Stimulated activated CD4-positive, alpha-beta T cell treated with anti-CD3 and anti-CD28 coated beads, Interleukin-12 subunit alpha, Interleukin-12 subunit beta, amount 100 ng/mL, for 4 hours (primary cell): Measurements from ENCODE around the gene MSRB3.
"Not testable (repeated sequence)": the region's sequence is repeated elsewhere in the genome, so short reads cannot be mapped to it uniquely, and the experiment has no call there.

Experiments
- DNase-seq: peaks from one replicate; pipeline ENCODE4 v3.0.0-alpha.2; 2020

MSRB3 gene

DNA sequence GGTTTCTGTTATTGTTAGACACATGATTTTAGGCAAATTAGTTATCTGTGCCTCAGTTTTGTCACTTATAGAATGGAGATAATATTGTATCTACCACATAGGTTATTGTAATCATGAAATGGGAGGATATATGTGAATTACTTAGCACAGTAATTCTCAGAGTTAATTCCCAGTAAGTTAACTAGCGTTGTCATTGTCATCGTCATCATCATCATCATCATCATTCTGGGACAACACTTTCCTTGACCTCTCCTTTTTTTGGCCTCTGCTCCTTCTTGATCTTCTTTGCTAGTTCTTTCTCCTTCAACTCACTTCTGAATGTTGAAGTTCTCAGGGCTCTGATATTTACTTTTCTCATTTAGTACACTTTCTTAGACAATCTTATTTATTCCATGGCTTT, 13.8 kb downstream of the MSRB3 start:
- DNase-seq: no peak

DNA sequence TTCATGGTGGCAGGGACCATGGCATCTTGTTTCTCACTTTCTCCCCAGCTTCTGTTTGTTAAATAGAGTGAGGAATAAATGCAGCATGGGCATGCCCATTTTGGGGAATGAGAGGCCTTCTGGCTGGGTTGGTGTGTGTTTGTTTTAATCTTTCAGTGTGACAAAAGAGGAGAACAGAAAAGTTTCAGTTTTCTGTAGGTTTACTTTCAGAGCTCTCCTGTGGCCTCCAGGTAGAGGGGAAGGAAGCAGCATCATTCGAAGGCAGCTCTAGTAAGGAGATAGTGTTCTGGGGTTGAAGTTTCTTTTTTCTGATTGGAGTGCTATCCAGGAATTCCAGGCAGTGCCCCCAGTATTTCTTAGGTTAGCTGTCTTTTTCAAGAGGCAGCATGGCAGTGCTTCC, 15.3 kb downstream of the MSRB3 start:
- DNase-seq: no peak

DNA sequence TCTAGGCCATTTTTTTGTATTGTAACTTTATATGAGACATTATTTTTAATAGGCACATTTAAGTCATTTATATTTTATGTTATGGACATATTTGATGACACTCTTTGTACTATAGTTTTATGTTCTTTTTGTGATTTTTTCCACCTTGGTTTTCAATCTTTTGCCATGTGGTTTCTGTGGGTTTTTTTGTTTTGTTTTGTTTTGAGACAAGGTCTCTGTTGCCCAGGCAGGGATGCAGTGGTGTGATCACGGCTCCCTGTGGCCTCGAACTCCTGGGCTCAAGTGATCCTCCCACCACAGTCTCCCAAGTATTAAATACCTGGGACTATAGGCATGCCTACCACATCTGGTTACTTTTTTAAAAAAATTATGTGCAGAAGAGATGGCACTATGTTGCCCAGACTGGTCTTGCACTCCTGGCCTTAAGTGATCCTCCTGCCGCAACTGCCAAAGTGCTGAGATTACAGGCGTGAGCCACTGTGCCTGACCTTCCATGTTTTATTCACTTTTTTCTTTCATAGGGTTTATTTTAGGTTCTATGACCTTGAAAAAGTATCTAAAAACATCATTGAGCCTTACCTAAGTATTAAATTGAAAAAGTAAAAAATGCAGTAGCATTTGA, 16.3 kb downstream of the MSRB3 start:
- DNase-seq: no peak

DNA sequence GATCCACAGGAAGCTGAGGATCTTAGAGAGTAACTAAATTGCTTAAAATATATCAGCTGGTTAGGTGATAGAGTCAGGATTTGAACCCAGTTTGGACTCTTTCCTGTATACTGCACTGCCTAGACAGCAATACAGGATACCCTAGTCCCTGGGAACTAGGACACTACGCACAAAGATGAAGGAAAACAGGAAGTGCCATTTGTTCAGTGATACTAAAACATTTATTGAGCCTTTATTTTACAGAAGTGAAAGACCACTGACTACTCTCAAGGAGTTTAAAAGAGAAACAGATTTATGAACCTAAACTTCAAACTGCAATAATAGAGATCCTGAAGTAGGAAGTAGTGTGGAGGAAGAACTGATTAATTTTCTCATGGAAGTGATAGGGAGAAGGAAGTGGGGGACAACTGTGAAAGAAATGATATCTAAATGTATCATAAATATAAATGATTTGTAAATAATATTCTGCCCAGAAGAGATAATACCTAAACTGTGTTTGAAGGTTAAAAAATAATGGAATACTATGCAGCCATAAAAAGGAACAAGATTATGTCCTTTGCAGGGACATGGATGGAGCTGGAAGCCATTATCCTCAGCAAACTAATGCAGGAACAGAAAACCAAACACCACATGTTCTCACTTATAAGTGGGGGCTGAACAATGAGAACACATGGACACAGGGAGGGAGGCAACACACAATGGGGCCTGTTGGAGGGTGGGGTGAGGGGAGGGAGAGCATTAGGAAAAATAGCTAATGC, 18.2 kb downstream of the MSRB3 start:
- DNase-seq: no peak

DNA sequence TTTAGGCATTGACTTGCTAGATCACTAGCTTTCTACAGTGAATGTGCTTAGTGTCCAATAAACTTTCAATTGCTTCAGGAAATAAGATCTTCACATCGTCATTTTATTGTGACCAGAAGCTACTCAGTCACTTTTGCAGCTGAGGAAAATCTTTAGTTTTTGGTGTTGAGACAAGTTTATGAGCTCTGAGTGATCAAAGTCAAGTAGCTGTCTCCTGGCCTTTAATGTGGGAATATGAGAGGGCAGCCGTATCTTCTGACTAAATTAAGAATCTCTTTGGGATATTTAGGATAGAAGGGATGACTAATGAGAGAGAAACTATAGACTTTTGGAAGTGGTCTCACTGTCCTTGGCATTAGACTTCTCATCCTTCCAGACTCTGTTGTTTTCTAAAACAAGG, 21.6 kb downstream of the MSRB3 start:
- no peak for DNase-seq

DNA sequence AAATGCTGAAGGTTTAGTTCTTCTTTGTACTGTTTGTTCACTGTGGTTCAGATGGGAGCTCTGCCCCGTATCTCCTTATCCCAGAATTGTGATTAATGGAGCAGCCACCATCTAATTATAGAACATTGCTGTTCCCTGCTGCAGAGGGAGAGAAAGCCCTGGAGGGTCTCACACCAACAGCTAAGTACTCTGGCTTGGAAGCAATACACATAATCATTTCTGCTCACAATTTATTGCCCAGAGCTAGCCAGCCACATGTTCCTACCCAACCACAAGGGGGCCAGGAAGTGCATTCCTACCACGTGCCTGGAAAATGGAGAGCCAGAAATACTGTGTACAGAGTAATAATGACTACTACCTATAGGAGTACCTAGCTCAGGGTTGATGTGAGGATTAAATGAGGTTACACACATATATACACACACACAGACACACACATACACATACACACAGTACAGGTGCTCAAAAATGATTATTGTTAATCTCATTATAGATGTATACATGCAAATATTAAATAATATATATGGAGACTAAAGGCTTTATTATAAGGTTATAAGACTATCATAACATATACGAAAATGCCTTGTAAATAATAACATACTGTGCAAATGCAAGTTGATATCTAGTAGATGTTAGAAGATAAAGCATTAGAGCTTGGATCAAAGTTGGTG, 22.3 kb downstream of the MSRB3 start:
- DNase-seq: no peak

DNA sequence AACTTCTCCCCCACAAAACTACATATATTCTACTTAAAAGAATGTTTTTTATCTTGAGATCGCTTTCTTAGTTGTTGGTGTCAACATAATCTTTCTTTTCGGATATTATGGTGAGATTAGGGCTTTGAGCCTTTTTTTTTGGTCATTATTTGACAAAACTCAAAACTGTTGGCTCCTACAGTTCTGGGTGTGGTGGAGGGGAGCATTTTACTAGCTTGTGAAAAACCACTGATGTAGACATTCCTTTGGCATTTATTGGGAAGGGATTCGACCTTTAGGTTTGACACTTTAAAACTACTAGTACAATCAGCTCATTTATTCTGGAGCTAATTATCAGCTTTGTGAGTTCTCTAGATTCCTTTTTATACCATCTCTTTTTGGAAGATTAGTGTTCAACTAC, 24.4 kb downstream of the MSRB3 start:
- DNase-seq: no peak

DNA sequence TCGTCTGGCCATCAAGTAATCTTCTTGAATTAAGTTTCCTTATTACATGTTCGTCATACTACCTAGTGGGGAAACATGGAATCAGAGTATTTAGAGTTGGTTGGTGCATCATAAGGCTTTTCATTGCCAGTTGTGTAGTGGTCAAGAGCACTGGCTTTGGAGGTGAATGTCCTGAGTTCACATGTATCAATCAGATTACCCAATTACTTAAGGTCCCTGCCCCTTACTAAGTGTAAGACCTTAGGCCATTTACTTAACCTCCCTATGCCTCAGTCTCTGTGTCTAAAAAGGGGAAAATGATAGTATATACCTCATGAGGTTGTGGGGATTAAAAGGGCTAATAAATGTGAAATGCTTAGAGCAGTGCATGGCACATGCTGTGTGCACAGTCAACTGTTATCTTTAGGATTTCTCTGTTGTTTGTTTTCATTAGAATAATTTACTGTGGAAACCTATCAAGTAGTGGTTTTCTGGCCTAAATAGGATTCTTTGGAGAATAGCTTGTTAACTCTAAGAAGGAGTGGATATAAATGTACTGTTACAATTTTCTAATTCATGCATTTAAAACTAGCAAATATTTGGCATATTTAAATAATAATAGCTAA, 27.0 kb downstream of the MSRB3 start:
- no peak for DNase-seq

DNA sequence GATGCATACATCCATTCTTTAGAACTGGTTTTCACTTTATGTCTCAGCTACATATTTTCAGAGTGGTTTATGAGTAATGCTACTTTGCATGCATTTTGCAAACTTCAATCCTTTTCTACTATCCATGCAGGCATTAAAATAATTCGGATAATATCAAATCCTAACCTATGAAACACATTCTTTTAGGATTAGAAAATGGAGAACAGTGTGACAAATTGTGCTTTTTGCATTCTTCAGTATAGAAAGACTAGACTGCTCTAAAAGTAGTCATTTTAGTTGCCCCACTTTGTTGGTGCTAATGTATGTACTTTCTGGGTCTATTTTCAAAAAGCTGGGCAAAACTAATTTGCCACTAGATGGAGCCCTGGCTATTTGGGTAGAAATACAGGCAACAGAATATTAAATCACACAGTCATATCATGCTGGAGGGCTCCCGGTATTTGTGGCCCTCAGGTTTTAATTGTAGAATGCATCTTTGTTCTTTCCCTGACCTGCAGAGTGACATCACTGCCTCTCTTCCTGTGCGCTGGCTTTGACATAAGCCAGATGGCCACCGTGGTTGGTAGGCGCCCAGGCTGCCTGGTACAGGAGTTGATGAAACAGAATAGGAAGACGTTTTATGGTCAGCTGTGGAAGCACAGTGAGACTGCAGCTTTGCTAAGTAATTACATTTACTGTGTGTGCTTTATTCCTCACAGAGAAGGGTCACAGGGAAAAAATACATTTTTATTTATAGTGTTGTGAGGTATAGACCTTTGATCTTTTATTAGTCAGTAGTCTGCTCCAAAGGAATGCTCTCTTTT, 28.1 kb downstream of the MSRB3 start:
- no peak for DNase-seq

DNA sequence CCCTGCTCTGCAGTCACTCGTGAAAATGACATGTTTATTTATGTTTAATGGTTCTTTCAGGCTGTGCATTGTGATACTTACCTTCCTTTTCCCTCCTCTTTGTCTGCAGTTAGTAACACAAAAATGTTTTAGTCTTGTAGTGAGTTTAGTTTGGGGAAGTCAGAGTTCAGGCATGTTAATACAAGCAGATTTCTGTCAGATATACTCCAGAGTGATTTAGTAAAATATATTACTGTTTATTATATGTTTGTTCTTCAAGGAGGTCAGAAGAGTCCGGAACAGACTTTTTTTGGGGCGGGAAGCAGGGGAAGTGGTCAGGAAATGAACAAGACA, 28.7 kb downstream of the MSRB3 start:
- DNase-seq: no peak

DNA sequence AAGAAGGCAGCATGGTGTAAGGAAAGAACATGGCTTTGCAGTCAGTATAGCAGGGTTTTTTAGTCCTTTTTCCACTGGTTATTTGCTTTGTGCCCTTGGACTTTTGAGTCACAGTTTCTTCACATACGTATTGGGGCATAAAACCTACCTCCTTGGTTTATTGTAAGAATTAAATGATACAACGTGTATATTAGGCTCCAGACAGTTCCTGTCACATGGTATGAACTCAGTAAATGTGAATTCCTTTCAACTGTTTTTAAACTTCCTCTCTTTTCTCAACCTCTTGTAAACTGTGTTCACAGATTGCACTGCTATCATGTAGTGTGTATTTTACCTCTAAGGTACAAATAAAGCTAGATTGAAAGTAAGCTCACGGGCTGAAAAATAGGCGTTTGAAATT, 29.5 kb downstream of the MSRB3 start:
- no peak for DNase-seq

DNA sequence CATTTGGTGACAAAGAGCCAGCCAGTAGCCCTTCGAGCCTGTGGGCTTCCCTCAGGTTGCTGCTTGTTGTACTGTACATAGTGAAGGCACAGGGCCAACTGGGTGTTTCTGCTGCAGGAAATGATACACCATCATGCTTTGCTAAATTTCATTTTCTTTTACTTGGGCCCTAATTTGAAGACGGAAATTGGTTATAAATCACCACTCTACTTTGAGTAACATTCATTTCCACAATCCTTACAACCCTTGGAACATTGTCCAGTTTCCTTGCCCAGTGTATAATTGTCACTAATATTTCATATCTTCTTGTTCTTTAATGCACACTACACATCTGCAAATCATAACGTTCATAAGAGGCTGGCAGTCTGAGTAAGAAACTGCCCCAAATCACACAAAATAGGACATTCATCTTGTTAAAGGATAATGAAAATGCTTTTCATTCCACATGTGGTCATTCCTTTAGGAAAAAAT, 30.2 kb downstream of the MSRB3 start:
- DNase-seq: no peak

DNA sequence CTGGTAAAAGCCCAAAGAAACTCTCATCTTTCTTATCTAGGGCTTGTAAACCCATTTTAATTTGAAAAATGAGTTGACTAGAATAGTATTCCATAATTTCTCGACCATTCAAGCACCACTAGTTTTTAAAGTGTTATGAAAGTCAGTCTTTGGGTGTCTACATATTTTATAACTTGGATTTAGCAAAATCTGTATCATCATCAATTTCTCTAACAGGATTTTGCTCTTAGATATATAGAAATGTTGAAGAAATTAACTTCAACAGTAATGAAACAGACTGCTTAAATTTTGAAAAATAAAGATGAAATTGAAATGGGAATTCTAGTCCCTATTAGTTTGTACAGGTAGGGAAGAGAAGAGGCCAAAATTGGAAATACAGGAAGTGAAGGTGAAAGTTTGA, 32.8 kb downstream of the MSRB3 start:
- no peak for DNase-seq

DNA sequence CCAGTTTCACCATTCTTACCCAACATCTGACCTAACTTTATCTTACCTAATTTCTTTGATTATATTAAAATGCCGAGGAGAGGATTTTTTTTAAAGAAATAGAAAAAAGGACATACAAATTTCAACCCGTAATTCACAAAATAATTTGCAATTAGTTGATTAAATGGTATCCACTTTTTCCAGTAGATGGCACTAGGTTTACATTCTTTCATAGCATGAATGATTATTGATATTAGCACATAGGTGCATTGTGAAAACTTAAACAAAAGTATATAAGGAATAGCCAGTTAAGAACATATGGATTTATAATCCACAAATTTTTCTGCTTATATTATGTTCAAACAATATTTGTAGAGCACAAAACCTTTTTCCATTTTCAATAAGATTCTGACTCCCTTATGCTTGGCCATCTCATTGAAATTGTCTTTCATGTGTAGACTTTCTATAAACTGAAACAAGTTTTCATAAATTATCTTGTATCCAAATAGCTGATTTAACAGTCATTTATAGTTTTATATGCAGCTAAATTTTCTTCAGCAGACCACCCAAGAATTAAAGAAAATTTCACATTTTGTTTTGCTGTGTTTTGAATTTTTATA, 35.3 kb downstream of the MSRB3 start:
- DNase-seq: no peak

DNA sequence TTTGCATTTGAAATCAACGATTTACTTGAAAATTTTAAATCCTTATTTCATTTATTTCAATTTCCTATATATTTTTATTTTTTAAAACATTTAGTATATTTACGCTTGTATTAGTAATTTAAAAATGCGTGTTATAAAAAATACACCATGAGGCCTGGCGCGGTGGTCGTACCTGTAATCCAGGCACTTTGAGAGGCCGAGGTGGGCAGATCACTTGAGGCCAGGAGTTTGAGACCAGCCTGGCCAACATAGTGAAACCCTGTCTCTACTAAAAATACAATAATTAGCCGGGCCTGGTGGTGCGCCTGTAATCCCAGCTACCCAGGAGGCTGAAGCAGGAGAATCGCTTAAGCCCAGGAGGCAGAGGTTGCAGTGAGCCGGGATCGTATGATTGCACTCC, 36.8 kb downstream of the MSRB3 start:
- not testable (repeated sequence) for DNase-seq

DNA sequence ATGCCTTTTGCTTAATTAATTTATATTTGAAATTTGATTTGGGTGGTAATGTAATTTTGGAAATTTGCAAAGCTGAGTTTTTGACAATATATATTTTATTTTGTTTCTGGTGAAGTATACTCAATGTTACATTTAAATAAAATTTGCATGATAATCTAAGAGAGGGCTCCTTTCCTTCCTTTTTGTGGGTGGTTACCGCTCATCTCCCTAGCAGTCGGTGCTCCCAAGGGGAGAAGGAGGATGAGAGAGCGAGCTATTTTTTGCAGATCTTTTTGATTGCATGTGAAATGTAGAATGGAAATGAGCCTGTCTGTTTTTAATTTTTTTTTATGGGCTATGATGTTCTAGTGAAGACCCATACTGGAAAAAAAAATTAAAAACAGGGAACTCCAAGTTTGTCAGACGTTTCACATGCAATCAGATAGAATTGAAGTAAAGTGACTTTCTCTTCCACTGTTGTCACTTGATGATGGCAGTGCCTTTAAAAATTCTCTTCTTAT, 39.8 kb downstream of the MSRB3 start:
- DNase-seq: no peak

DNA sequence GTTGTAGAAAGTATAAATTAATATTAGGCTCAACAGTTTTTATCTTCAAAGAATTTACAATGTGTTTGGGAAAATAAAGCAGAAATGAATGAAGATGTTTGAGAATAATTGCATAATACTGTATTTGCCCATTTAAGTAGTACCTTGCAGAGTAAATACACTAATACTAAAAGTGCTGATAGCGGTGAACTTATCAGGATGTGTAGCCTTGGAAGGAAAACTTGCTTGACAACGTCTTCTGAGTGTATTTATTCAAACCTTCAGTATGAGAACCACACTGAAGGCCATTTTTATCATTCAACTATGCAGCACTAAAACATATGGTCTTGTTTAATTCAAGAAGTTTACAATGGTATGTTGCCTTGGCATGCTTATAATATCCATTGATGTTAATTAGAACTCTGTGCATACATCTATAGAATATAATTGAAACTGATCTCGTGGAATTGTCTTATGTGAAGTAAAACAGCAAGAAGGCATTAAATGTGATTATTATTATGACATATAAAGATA, 41.3 kb downstream of the MSRB3 start:
- DNase-seq: no peak

DNA sequence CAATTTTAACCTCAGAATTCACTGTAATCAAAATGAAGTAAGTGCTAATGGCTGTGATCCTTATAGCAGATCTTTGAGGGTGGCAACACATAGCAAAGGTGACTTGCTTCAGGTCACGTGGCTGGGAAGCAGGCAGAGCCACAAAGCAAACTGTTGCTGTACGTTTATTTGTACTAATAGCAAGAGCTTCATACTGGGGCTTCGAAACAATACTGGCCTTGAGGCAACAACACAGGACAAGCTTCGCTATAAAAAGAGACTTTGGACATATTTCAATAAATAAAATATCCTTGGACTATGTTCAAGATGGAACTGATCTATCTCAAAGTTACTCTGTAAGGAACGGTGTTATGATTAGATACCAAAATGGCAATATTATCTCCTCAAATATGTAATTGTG, 44.6 kb downstream of the MSRB3 start:
- DNase-seq: no peak

DNA sequence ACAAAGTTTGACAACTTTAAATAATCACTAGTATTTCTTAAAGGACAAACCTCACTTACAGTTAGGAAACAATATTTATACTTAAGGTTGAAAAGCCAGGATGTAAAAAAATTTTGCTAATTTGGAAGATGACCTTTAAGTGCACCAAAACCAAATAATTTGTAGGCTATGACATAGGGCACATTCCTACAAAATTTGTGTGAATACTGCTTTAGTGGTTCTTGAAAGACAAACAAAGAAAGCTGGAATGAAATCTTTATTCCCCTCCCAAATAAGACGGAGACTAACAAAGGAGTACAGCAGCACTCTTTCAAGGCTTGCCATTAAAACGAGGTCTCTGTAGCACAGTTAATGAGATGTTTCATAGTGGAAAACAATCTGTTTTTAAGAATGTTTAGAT, 45.6 kb downstream of the MSRB3 start:
- DNase-seq: no peak

DNA sequence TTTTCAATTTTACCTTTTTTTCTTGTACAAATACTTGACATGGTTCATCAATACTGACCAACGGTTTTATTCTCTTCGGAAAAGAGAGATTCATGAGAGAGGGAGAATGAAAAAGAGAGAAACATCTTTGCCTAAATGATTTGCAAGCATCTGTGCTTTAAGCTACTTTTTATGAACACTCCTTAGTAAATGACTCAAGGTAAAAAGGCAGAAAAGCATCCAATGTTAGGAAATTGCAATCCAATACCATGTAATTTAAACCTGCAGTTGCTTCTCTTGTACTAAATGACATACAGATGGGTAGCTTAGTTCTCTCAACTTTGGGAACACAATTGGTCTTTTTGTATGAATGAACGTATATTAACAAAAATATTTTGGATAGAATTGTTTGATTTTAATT, 46.1 kb downstream of the MSRB3 start:
- no peak for DNase-seq

DNA sequence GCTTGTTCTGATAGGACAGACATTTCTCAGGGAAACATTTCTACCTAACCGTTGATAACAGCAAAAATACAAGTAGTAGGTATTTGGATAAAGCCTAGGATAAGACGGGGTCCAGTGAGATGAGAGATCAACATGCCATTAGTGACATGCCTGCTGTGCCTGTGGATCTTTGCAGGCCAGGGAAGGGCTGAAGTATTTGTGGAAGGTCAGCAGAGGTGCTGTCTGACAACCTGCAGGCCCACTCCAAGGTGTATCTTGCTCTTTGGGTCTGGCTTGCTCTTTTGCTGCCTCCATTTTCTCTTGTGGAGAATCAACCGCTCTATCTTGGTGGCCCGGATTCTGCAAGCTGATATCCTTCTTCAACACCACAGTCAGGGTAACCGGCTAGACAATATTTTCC, 46.7 kb downstream of the MSRB3 start:
- no peak for DNase-seq

DNA sequence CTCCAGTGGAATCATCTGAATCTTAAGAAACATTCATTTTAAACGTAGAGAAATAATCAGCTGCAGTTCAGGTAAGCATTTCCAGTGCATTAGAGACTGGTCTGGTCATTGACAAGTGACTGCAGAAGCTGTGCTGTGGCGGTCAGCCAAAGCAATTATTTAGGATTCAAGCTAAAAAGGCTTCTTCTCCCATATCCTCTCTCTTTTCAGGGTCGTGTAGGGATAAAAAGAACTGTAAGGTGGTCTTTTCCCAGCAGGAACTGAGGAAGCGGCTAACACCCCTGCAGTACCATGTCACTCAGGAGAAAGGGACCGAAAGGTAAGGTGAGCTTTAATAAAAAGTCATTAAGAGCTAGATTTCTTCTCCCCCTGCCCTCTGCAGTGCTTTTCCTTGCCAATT, 48.1 kb downstream of the MSRB3 start:
- DNase-seq: no peak
